Epithelial cell of esophagus (primary cell): ENCODE results near the gene ELK3.

Experiments used
- DNase-seq: peaks from one replicate; pipeline ENCODE4 v3.0.0; 2010; ENCODE audit warnings: low read depth
- H3K4me3 ChIP-seq: 2 replicates; pipeline ENCODE4 v1.5.1; 2011; ENCODE audit warnings: mild to moderate bottlenecking, low read length, control low read depth
- TF ChIP-seq, protein P1 (sequence below): IDR thresholded peaks from 2 replicates; pipeline ENCODE4 v1.5.1; 2011; ENCODE audit warnings: low read depth, mild to moderate bottlenecking, low read length, control low read depth, inconsistent platforms; ENCODE audit not compliant: insufficient read depth; ENCODE audit errors: missing control alignments

The ELK3 gene

DNA sequence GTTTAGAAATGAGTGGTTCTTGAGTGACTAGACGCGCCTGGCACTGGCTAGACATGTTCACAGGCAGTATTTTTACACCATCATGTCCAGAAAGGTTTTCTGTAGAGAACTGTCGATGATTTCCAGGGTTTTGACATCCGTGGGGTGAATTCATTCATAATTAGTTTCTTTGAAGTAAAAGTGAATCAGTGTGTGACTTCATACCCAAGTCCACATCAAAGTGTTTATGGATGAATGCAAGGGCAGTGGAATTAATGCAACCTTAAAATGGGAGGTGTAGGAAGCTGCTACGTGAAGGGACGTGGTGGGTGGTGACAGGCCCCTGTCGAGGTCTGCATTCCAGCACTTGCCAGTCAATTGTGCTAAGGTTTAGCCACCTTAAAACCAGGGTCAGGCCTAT lies 38.4 kb upstream of the ELK3 start:
- TF ChIP-seq, protein P1, sequence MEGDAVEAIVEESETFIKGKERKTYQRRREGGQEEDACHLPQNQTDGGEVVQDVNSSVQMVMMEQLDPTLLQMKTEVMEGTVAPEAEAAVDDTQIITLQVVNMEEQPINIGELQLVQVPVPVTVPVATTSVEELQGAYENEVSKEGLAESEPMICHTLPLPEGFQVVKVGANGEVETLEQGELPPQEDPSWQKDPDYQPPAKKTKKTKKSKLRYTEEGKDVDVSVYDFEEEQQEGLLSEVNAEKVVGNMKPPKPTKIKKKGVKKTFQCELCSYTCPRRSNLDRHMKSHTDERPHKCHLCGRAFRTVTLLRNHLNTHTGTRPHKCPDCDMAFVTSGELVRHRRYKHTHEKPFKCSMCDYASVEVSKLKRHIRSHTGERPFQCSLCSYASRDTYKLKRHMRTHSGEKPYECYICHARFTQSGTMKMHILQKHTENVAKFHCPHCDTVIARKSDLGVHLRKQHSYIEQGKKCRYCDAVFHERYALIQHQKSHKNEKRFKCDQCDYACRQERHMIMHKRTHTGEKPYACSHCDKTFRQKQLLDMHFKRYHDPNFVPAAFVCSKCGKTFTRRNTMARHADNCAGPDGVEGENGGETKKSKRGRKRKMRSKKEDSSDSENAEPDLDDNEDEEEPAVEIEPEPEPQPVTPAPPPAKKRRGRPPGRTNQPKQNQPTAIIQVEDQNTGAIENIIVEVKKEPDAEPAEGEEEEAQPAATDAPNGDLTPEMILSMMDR, result no peak
- DNase-seq, result no peak
- H3K4me3 ChIP-seq, result no peak overlapping the region

DNA sequence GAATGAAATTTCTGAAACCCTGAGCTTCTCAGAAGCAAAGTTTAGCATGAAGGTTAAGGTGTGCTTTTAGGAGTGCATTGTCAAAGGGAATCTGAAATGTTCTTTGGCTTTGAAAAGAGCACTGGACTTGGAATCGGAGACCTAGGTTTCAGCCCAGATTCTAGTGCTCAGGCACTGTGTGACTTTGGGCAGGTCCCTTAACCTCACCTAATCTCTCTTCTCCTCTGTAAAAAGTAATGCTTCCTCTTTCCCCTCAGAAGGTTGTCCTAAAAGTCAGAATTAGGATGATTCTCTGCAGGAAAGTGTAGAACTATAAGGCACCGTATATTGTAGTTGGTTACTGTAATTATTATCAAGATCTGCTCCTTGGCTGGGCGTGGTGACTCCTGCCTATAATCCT lies 38.0 kb upstream of the ELK3 start:
- no peak for DNase-seq
- TF ChIP-seq, protein P1, result no peak
- no peak overlapping the region for H3K4me3 ChIP-seq

DNA sequence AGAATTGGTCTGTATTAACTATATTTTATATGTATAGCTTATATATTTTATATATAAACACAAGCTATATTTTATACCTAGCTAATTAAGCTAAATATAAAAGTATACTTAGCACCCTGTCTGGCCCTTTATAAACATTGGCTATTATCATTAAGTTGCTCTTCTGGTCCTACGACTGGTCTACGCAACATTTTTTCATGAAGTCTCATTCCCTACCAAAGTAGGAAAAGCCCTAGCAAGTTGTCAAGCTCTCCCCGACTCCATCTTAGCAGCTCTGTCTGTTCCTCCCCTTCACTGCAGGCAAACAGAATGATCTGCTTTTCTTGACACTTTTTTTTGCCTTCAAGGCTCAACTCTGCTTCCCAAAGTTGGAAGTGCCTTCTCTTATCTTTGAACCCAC lies 36.7 kb upstream of the ELK3 start:
- no peak overlapping the region for H3K4me3 ChIP-seq
- TF ChIP-seq, protein P1, result no peak
- peak; percentile 69 for DNase-seq

DNA sequence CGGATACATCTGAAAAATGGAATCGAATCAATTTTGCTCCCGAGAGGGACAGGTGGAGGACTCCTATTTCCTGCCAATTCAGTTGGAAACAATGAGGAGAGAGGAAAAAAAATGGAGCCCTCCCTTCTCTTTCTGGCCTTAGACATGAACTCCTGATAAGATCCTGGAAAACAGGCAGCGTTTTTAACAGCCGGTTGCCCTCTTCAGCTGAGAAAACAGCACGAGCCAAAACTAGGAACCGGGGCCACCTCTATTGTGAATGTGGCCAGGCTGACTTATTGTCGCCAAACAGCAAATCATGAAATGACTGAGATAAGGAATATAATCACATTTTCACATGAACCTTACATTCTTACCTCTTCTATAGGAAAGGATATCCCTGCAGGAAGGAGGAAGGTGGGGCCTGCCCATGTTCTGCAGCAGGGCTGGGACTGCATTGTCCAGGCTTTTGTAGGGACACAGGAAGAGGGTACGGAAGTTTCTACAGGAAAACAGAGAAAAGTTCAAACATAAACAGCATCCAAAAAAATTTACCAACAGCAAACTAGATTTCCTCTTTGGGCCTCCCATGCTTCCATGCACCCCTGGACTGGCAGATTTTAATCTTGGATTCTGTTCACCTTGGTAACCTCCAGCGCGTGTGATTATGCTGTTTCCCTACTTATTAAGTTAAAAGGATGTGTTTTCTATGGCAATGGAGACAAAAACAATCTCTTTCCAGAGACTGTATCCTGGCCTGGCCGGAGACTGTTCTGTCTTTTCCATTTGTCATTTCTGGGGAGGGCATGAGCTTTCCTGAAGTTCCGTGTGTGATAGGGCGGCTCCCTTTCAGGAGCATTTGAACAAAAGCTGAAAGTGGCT lies 29.0 kb upstream of the ELK3 start:
- DNase-seq, result no peak
- TF ChIP-seq, protein P1, result no peak
- H3K4me3 ChIP-seq, result no peak overlapping the region

DNA sequence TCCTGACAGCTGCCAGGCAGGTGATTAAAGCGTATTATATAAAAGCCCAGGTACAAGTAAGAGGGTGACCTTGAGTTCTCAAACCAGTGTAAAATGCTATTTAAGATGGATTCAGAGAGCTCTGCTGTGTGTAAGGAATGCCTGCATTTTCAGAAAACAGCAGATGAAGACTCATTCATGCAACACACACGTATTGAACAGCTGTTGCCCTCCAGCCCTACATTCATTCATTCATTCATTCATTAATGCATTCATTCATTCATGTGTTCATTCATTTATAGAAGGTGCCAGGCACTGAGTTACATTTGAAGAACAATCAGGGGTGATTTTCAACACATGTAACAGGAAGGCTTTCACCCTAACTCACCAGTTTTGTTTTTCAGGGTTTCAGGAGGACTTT lies 27.4 kb upstream of the ELK3 start:
- no peak for DNase-seq
- H3K4me3 ChIP-seq, result no peak overlapping the region
- TF ChIP-seq, protein P1, result no peak

DNA sequence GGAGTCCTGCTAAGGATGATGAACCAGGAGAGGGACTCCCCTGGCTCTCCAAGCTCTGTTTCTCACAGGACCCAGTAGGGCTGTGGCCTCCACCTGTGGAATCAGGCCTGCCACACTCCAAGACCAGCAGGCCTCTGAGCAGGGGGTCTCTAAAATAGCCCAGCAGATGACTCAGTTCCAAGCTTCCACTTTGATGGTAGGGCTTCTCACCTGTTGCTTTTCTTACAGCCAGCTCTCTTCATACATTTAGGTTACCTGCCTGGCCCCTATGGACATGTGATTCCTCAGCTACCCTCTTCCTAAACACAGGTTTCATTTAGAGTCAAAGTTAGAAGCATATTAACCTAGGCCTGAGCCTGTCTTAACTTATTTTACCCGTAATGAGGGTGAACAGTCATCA lies 26.7 kb upstream of the ELK3 start:
- no peak for DNase-seq
- TF ChIP-seq, protein P1, result no peak
- H3K4me3 ChIP-seq, result no peak overlapping the region

DNA sequence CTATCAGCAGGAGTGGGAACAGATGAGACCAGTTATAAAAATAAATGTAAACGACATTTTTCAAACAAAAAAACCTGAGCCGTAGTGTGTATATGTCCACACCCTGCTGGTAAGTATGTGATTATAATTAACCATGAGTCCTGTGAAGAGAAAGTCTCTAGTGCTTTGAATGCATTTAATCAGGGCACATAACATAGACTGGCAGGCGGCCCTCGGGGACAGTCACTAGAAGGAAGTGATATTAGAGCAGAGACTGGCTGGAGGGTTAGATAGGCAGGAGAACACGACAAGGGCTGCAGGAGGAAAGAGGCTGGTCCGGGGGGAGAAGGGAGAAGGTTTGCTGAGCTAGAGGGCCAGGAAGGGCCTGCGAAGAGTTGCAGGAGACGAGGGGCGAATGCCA lies 23.8 kb upstream of the ELK3 start:
- DNase-seq, result no peak

More for the DNA sequence above, 23.8 kb upstream of the ELK3 start:
- no peak overlapping the region for H3K4me3 ChIP-seq
- TF ChIP-seq, protein P1, result no peak
